K562 (cell line): Measurements from ENCODE around the gene PHAX. TPM values are rescaled to one million over a fixed set of nuclear protein-coding genes. Genes with fewer than 3 reads are reported as not detected.
A peak's percentile ranks its signal among the peaks of the same experiment; 100 is the strongest.

ENCODE experiments used
- ATAC-seq: fragments of 200-7000 bp; cut with Tn5 transposase; 3 replicates; pipeline ENCODE4 v1.9.1; 2020; ENCODE audit warnings: moderate library complexity
- BruUV-seq: library from RNA; stranded (reverse); fragments of 400-500 nt; replicated peaks from 2 replicates; lab custom pipeline; 2021; lab: Mats Ljungman, UMichigan
- CTCF ChIA-PET: fragments of 300-600 bp; formaldehyde crosslinking; extraction: SDS; loops from one replicate; lab custom pipeline; 2021; ENCODE audit warnings: low intra/inter-chr PET ratio; lab: Yijun Ruan, JAX
- POLR2A ChIA-PET: fragments of 300-600, 350-650 bp; sonication (Branson Sonifier 250); formaldehyde crosslinking; extraction: SDS; loops from one replicate; lab custom pipeline; 2021; ENCODE audit warnings: antibody characterized with exemption, inconsistent platforms; lab: Yijun Ruan, JAX
- DNase-seq, 4 experiments: peaks; one replicate each; pipeline versions ENCODE4 v3.0.0 to v3.0.0-alpha.2; 2011 to 2018; ENCODE audit warnings: low spot score in 3 of 4, mixed read lengths in 3 of 4; ENCODE audit errors: extremely low read depth in 1 of 4
- FAIRE-seq: peaks from 2 replicates; lab custom pipeline; 2011; peaks lifted over from hg19 to GRCh38; lab: Jason Lieb, UNC
- H2AFZ ChIP-seq: 2 replicates; pipeline ENCODE4 v1.6.0; 2011; ENCODE audit warnings: low read depth, low read length, control low read depth, inconsistent platforms
- H3K27ac ChIP-seq: fragments of 200-600 bp; 3 replicates; pipeline ENCODE4 v1.8.0; 2011; ENCODE audit warnings: low read depth, mild to moderate bottlenecking, control low read depth, inconsistent platforms, low read length, moderate library complexity, mixed read lengths; ENCODE audit errors: extremely low read depth
- H3K27me3 ChIP-seq, 2 experiments: fragments of 300-600 bp in 1 of 2; 2 replicates in 1 of 2; 3 replicates in 1 of 2; pipeline versions ENCODE4 v1.6.0 to v1.8.0; 2011; ENCODE audit warnings: inconsistent platforms in 2 of 2, low read length in 2 of 2, mild to moderate bottlenecking in 1 of 2, mixed read lengths in 1 of 2, moderate library complexity in 1 of 2; ENCODE audit not compliant: control insufficient read depth in 2 of 2, insufficient read depth in 2 of 2
- H3K36me3 ChIP-seq: fragments of 300-600 bp; 3 replicates; pipeline ENCODE4 v1.8.0; 2011; ENCODE audit warnings: mild to moderate bottlenecking, low read length, inconsistent platforms; ENCODE audit not compliant: control insufficient read depth, insufficient read depth
- H3K4me1 ChIP-seq, 2 experiments: fragments of 200-600 bp in 1 of 2; replicated peaks in 1 of 2; 2 replicates in 1 of 2; 3 replicates in 1 of 2; pipeline versions ENCODE4 v1.5.1 to v1.8.0; 2011; ENCODE audit warnings: inconsistent platforms in 2 of 2, low read length in 2 of 2, mild to moderate bottlenecking in 1 of 2, mixed read lengths in 1 of 2, moderate library complexity in 1 of 2; ENCODE audit not compliant: control insufficient read depth in 2 of 2, insufficient read depth in 2 of 2
- H3K4me2 ChIP-seq: 2 replicates; pipeline ENCODE4 v1.6.1; 2011; ENCODE audit warnings: low read length, control low read depth, inconsistent platforms, mixed read lengths; ENCODE audit not compliant: insufficient read depth
- H3K4me3 ChIP-seq: fragments of 200-600 bp; sonication (generic), shearing (Covaris generic); 2 replicates; pipeline ENCODE4 v1.5.1; 2016; ENCODE audit warnings: control low read depth, inconsistent platforms
- H3K79me2 ChIP-seq: fragments of 200-600 bp; 3 replicates; pipeline ENCODE4 v1.8.0; 2011; ENCODE audit warnings: low read length, inconsistent platforms; ENCODE audit not compliant: control insufficient read depth, insufficient read depth
- H3K9ac ChIP-seq, 2 experiments: 2 replicates each; pipeline versions ENCODE4 v1.6.0 to v1.6.1; 2011; ENCODE audit warnings: low read depth in 2 of 2, low read length in 2 of 2, control low read depth in 1 of 2, inconsistent platforms in 1 of 2, mild to moderate bottlenecking in 1 of 2, mixed read lengths in 1 of 2; ENCODE audit not compliant: insufficient read depth in 1 of 2
- H3K9me1 ChIP-seq: one replicate; pipeline ENCODE4 v1.6.0; 2011; ENCODE audit warnings: inconsistent platforms, mild to moderate bottlenecking, low read length, moderate library complexity; ENCODE audit not compliant: control insufficient read depth, insufficient read depth
- H3K9me3 ChIP-seq: replicated peaks from 2 replicates; pipeline ENCODE4 v1.5.1; 2011; ENCODE audit warnings: low read depth, low read length, inconsistent platforms; ENCODE audit not compliant: control insufficient read depth, insufficient read depth
- H4K20me1 ChIP-seq: replicated peaks from 2 replicates; pipeline ENCODE4 v1.6.1; 2011; ENCODE audit warnings: low read length, inconsistent platforms, mixed read lengths; ENCODE audit not compliant: control insufficient read depth, insufficient read depth
- ATF1 ChIP-seq, 2 experiments: fragments of 450-650 bp in 1 of 2; IDR thresholded peaks; 2 replicates each; pipeline ENCODE4 v1.6.1; 2016; ENCODE audit warnings: missing compliant biosample characterization in 1 of 2, missing genetic modification characterization in 1 of 2
- ATF7 ChIP-seq: fragments of 450-650 bp; IDR thresholded peaks from 2 replicates; pipeline ENCODE4 v1.7.1; 2014; ENCODE audit warnings: mild to moderate bottlenecking, moderate library complexity
- CAMTA2 ChIP-seq: fragments of 250-450 bp; sonication (Bioruptor Pico); conservative IDR thresholded peaks from 2 replicates; pipeline ENCODE4 v1.5.1; 2022
- EHMT2 ChIP-seq: fragments of 450-650 bp; IDR thresholded peaks from 2 replicates; pipeline ENCODE4 v1.6.1; 2018; ENCODE audit warnings: antibody characterized with exemption
- EP400 ChIP-seq: fragments of 450-650 bp; IDR thresholded peaks from 2 replicates; pipeline ENCODE4 v1.6.1; 2017; ENCODE audit warnings: antibody characterized with exemption, mild to moderate bottlenecking, moderate library complexity
- KLF16 ChIP-seq: IDR thresholded peaks from 2 replicates; pipeline ENCODE4 v1.6.1; 2016; ENCODE audit warnings: antibody characterized with exemption
- MCM7 ChIP-seq, 2 experiments: fragments of 450-650 bp; IDR thresholded peaks; 2 replicates each; pipeline ENCODE4 v1.6.1; 2016 to 2018
- PBX2 ChIP-seq, 2 experiments: IDR thresholded peaks in 1 of 2; conservative IDR thresholded peaks in 1 of 2; 2 replicates each; pipeline ENCODE4 v1.6.1; 2016; ENCODE audit warnings: low read depth in 2 of 2, mild to moderate bottlenecking in 1 of 2, missing compliant biosample characterization in 1 of 2, missing genetic modification characterization in 1 of 2, moderate library complexity in 1 of 2
- TAL1 ChIP-seq: fragments of 450-650 bp; IDR thresholded peaks from 2 replicates; pipeline ENCODE4 v1.6.1; 2016; ENCODE audit warnings: mild to moderate bottlenecking
- whole genome bisulfite sequencing: fragments of 100-300 bp; shearing (Covaris generic); methylation state at CpG from one replicate; pipeline ENCODE4 v1.1.6; 2016; ENCODE audit warnings: low coverage, mixed read lengths; ENCODE audit not compliant: insufficient coverage; ENCODE audit errors: missing lambda C conversion rate; 5-methylcytosine and 5-hydroxymethylcytosine counted together
- in situ Hi-C: fragments of 300-500 bp; cut with MboI; formaldehyde crosslinking; loops from 4 replicates; pipeline ENCODE4 v1.15.0; 2018; ENCODE audit warnings: inconsistent platforms, mixed read lengths
- intact Hi-C: fragments of 100-400 bp; cut with micrococcal nuclease; formaldehyde crosslinking; loops from 2 replicates; pipeline ENCODE4 v1.14.2; 2022
- polyA plus RNA-seq, 8 experiments: library from polyadenylated mRNA; depleted of rRNA in 4 of 8; stranded (reverse) in 5 of 8; unstranded in 3 of 8; fragments of >200 nt; fragmentation: Nextera tagmentation in 2 of 8; fragmentation: Illumina TruSeq in 1 of 8; extraction: Ambion mirVana in 2 of 8; extraction: Trizol in 1 of 8; gene quantifications; 2 replicates each; pipeline versions ENCODE4 v1.2.1 to v1.2.3, GENCODE V29; 2011 to 2014; ENCODE audit warnings: inconsistent platforms in 1 of 8, missing spikeins in 1 of 8
- total RNA-seq, 7 experiments: library from RNA; depleted of rRNA in 6 of 7; stranded (reverse); fragments of >200 nt in 6 of 7; fragmentation: Illumina TruSeq in 2 of 7; extraction: Trizol in 2 of 7; gene quantifications; 2 replicates each; pipeline versions ENCODE4 v1.2.1 to v1.2.3, GENCODE V29; 2011 to 2021; ENCODE audit warnings: low replicate concordance in 1 of 7
- TF ChIP-seq, protein P1 (sequence below): sonication (generic); formaldehyde crosslinking; IDR thresholded peaks from 2 replicates; pipeline ENCODE4 v1.8.0; 2022; ENCODE audit warnings: mild to moderate bottlenecking, missing genetic modification reagents
- TF ChIP-seq, protein P2 (sequence below): fragments of 250-450 bp; sonication (Bioruptor Pico); IDR thresholded peaks from 2 replicates; pipeline ENCODE4 v1.4.0; 2020; ENCODE audit warnings: borderline replicate concordance

The PHAX gene
- total and polyA plus RNA-seq, 9 of the 15 experiments (the other 6 are each of a cell fraction or from before 2014, with no cell fraction given), result 20.2 to 59.8 (median 43.5) TPM

DNA sequence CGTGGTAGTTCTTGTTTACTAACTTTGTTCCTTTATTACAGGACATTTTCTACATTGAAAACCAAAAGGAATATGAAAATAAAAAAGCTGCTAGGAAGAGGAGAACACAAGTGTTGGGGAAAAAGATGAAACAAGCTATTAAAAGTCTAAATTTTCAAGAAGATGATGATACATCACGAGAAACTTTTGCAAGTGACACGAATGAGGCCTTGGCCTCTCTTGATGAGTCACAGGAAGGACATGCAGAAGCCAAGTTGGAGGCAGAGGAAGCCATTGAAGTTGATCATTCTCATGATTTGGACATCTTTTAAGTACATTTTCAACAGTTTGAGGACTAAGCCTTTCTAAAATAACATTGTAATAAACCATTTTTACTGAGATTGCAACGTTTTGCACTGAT is 23.8 kb downstream of the PHAX start (continued):
- TF ChIP-seq, protein P1, sequence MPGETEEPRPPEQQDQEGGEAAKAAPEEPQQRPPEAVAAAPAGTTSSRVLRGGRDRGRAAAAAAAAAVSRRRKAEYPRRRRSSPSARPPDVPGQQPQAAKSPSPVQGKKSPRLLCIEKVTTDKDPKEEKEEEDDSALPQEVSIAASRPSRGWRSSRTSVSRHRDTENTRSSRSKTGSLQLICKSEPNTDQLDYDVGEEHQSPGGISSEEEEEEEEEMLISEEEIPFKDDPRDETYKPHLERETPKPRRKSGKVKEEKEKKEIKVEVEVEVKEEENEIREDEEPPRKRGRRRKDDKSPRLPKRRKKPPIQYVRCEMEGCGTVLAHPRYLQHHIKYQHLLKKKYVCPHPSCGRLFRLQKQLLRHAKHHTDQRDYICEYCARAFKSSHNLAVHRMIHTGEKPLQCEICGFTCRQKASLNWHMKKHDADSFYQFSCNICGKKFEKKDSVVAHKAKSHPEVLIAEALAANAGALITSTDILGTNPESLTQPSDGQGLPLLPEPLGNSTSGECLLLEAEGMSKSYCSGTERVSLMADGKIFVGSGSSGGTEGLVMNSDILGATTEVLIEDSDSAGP (CRISPR knock-in tag), result no peak
- TF ChIP-seq MCM7 (IDR thresholded peaks at IDR 0.05) (no peak), EP400 (0 out of 2 replicates have a peak, but pooled peaks have one; percentile 20), TAL1 (no peak), ATF7 (no peak), EHMT2 (0 out of 2 replicates have a peak, but pooled peaks have one; percentile 11)

GRCh38 chr5:126628102-126628501 is 27.4 kb downstream of the PHAX start:
- H3K4me1 ChIP-seq, result no peaks in the 10 kb centered on the region; a peak in 1 of 5 replicates
- POLR2A ChIA-PET, result interaction anchor here (0.6 to 1.7 kb wide), 2 partner anchors 13 to 27 kb away, joined by 3 to 4 read pairs; partner anchors contain the start of gene PHAX
- H3K79me2 ChIP-seq, result no peaks in the 10 kb centered on the region
- intact Hi-C loops, result no loop called here
- CTCF ChIA-PET, result no interaction called here
- no peak for ATAC-seq
- in situ Hi-C loops, result loop anchor here (25.0 kb wide), 1 partner anchor 684 kb away; no protein-coding TSS in a partner anchor
- no peaks in the 10 kb centered on the region for H3K9me1 ChIP-seq
- H2AFZ ChIP-seq, result no peak overlapping the region
- H3K4me3 ChIP-seq, result no peak overlapping the region
- no TSS peak for BruUV-seq
- peaks cover 28% of the 10 kb centered on the region for H3K36me3 ChIP-seq
- 88% methylated on average over 11 of the region's 11 CpGs for WGBS
- H3K9ac ChIP-seq, result no peak overlapping the region
- no peak for FAIRE-seq
- H3K27ac ChIP-seq, result no peak overlapping the region
- no peak for TF ChIP-seq CAMTA2 (CRISPR knock-in tag)
- TF ChIP-seq ATF1 (CRISPR knock-in tag; IDR thresholded peaks at IDR 0.05), result no peak
- TF ChIP-seq ATF1 (tag; IDR thresholded peaks at IDR 0.05), result no peak
- TF ChIP-seq, protein P2, sequence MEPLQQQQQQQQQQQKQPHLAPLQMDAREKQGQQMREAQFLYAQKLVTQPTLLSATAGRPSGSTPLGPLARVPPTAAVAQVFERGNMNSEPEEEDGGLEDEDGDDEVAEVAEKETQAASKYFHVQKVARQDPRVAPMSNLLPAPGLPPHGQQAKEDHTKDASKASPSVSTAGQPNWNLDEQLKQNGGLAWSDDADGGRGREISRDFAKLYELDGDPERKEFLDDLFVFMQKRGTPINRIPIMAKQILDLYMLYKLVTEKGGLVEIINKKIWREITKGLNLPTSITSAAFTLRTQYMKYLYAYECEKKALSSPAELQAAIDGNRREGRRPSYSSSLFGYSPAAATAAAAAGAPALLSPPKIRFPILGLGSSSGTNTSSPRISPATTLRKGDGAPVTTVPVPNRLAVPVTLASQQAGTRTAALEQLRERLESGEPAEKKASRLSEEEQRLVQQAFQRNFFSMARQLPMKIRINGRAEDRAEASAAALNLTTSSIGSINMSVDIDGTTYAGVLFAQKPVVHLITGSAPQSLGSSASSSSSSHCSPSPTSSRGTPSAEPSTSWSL (CRISPR knock-in tag), result no peak
- no peak for TF ChIP-seq PBX2 (CRISPR knock-in tag; IDR thresholded peaks at IDR 0.05; ENCODE audit: low read depth)
- no peak for TF ChIP-seq PBX2 (tag; conservative IDR thresholded peaks at IDR 0.05; ENCODE audit: low read depth)
- TF ChIP-seq KLF16, result no peak
- no peaks in the 10 kb centered on the region for H4K20me1 ChIP-seq
- no peaks in the 10 kb centered on the region for H3K27me3 ChIP-seq
- no peak for DNase-seq
- no peak overlapping the region for H3K4me2 ChIP-seq
- no peaks in the 10 kb centered on the region for H3K9me3 ChIP-seq
